Measurements from ENCODE around the gene ADAMTS6.

Gene ADAMTS6

DNA sequence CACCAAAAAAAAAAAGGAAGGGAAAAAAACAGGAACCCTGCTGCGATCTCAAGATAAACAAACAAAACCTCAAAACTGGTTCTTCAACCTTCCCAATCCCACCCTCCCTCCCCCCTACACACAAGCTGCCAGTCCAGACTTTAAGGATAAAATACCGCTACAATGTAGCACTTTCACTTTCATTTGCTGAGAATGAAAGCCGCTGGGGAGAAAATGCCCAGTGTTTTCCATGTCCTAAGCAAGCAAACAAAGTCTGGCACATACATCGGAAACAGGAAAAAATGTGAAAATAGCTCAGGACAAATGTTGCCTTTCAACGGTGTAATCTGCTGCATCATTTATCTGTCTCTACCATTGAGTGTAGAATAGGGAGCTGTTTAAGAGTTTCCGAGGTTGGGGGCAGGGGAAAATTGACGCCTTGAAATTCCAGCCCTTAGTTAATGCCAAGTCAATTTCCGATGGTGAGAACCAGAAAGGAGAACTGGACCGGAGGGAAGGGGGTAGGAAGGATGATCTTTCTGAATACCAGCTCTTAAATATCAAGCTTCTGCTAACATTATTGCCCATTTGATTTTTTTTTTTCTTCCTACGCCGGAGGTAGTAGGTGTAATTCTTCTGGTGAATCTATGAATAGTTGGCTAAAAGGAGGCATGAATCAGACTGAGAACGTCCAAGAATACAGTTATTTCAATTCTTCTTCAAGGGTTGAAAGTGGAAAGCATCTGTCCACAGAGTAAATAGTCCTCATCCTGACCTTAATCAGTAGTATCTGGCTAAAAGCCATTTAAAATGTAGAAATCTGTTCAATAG is 1.2 kb upstream of the ADAMTS6 start:
- Histone ChIP-seq H3K27ac (ENCODE audit: extremely low read depth, low read depth, low read length) (peak overlapping the region; percentile 85), H3K9me3 (ENCODE audit: control insufficient read depth, insufficient read depth, low read depth, low read length) (no peaks in the 10 kb centered on the region), H3K4me1 (ENCODE audit: control insufficient read depth, insufficient read depth, low read length) (peaks cover 22% of the 10 kb centered on the region), H3K36me3 (ENCODE audit: control insufficient read depth in 2 of 2, insufficient read depth in 1 of 2, low read length in 2 of 2) (no peaks in the 10 kb centered on the region), H3K4me3 (ENCODE audit: low read depth, low read length) (peak overlapping the region; percentile 54)
- ChIA-PET POLR2A (interaction anchor here (0.9 to 1.7 kb wide), 3 partner anchors 357 to 386 kb away, joined by 3 to 8 read pairs (median 6); no protein-coding TSS in a partner anchor), CTCF (interaction anchor here (0.5 to 3.9 kb wide), 34 partner anchors 10 to 1412 kb away, joined by 3 to 53 read pairs (median 4); partner anchors contain the start of gene CWC27)
- TF ChIP-seq, protein P1, sequence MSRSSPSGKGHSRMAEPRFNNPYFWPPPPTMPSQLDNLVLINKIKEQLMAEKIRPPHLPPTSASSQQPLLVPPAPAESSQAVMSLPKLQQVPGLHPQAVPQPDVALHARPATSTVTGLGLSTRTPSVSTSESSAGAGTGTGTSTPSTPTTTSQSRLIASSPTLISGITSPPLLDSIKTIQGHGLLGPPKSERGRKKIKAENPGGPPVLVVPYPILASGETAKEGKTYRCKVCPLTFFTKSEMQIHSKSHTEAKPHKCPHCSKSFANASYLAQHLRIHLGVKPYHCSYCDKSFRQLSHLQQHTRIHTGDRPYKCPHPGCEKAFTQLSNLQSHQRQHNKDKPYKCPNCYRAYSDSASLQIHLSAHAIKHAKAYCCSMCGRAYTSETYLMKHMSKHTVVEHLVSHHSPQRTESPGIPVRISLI (tag by site-specific recombination; IDR thresholded peaks at IDR 0.05) = 0 out of 2 replicates have a peak, but pooled peaks have one; percentile 6
- TF ChIP-seq ZBTB17 (tag by site-specific recombination; IDR thresholded peaks at IDR 0.05) (peak; percentile 98), ZNF544 (tag by site-specific recombination; IDR thresholded peaks at IDR 0.05) (no peak), ZNF600 (tag by site-specific recombination; IDR thresholded peaks at IDR 0.05) (0 out of 2 replicates have a peak, but pooled peaks have one; percentile 18), ZNF521 (tag by site-specific recombination; IDR thresholded peaks at IDR 0.05) (no peak), ZBTB20 (tag by site-specific recombination; IDR thresholded peaks at IDR 0.05) (peak; percentile 9; the same call in 1 of the 2 replicates), SP7 (tag by site-specific recombination; IDR thresholded peaks at IDR 0.05) (peak; percentile 20; the same call in 1 of the 2 replicates), TRIM28 (IDR thresholded peaks at IDR 0.05; ENCODE audit: borderline replicate concordance, low read length) (0 out of 2 replicates have a peak, but pooled peaks have one; percentile 18), ZBTB48 (tag by site-specific recombination; IDR thresholded peaks at IDR 0.05) (0 out of 2 replicates have a peak, but pooled peaks have one; percentile 34), ZNF24 (tag by site-specific recombination; IDR thresholded peaks at IDR 0.05) (no peak), PRDM1 (tag by site-specific recombination; IDR thresholded peaks at IDR 0.05) (peak; percentile 79), ZNF366 (tag by site-specific recombination; conservative IDR thresholded peaks at IDR 0.05) (peak; percentile 46; the same call in 1 of the 2 replicates), GLIS1 (tag by site-specific recombination; IDR thresholded peaks at IDR 0.05) (peak; percentile 18; the same call in 1 of the 2 replicates), ZNF48 (tag by site-specific recombination; IDR thresholded peaks at IDR 0.05) (no peak), ZFP41 (tag by site-specific recombination; IDR thresholded peaks at IDR 0.05; ENCODE audit: borderline replicate concordance) (no peak)
- TF ChIP-seq, protein P2, sequence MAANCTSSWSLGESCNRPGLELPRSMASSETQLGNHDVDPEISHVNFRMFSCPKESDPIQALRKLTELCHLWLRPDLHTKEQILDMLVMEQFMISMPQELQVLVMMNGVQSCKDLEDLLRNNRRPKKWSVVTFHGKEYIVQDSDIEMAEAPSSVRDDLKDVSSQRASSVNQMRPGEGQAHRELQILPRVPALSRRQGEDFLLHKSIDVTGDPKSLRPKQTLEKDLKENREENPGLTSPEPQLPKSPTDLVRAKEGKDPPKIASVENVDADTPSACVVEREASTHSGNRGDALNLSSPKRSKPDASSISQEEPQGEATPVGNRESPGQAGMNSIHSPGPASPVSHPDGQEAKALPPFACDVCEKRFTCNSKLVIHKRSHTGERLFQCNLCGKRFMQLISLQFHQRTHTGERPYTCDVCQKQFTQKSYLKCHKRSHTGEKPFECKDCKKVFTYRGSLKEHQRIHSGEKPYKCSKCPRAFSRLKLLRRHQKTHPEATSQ (tag by site-specific recombination; IDR thresholded peaks at IDR 0.05) = no peak
- TF ChIP-seq, protein P3, sequence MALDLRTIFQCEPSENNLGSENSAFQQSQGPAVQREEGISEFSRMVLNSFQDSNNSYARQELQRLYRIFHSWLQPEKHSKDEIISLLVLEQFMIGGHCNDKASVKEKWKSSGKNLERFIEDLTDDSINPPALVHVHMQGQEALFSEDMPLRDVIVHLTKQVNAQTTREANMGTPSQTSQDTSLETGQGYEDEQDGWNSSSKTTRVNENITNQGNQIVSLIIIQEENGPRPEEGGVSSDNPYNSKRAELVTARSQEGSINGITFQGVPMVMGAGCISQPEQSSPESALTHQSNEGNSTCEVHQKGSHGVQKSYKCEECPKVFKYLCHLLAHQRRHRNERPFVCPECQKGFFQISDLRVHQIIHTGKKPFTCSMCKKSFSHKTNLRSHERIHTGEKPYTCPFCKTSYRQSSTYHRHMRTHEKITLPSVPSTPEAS (tag by site-specific recombination; IDR thresholded peaks at IDR 0.05) = peak; percentile 5; the same call in 1 of the 2 replicates
- TF ChIP-seq, protein P4, sequence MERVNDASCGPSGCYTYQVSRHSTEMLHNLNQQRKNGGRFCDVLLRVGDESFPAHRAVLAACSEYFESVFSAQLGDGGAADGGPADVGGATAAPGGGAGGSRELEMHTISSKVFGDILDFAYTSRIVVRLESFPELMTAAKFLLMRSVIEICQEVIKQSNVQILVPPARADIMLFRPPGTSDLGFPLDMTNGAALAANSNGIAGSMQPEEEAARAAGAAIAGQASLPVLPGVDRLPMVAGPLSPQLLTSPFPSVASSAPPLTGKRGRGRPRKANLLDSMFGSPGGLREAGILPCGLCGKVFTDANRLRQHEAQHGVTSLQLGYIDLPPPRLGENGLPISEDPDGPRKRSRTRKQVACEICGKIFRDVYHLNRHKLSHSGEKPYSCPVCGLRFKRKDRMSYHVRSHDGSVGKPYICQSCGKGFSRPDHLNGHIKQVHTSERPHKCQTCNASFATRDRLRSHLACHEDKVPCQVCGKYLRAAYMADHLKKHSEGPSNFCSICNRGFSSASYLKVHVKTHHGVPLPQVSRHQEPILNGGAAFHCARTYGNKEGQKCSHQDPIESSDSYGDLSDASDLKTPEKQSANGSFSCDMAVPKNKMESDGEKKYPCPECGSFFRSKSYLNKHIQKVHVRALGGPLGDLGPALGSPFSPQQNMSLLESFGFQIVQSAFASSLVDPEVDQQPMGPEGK (tag by site-specific recombination; IDR thresholded peaks at IDR 0.05) = peak; percentile 59

Measured in HEK293 (cell line).